Dedifferentiated amniotic fluid mesenchymal stem cell (primary cell): ENCODE data around the gene SRRT.
A peak's percentile ranks its signal among the peaks of the same experiment; 100 is the strongest.
"Not testable (repeated sequence)": the region's sequence is repeated elsewhere in the genome, so short reads cannot be mapped to it uniquely, and the experiment has no call there.

Source experiments
- DNase-seq: peaks from one replicate; pipeline ENCODE4 v3.0.0-alpha.2; 2016; ENCODE audit errors: extremely low spot score

Gene SRRT

GRCh38 chr7:100874577-100875355, at the start of gene SRRT:
Gene SRRT, plus strand, starts transcription at chr7:100875103. Its CDS starts 488 bp downstream, at chr7:100875591.
- DNase-seq, result peak; percentile 99

DNA sequence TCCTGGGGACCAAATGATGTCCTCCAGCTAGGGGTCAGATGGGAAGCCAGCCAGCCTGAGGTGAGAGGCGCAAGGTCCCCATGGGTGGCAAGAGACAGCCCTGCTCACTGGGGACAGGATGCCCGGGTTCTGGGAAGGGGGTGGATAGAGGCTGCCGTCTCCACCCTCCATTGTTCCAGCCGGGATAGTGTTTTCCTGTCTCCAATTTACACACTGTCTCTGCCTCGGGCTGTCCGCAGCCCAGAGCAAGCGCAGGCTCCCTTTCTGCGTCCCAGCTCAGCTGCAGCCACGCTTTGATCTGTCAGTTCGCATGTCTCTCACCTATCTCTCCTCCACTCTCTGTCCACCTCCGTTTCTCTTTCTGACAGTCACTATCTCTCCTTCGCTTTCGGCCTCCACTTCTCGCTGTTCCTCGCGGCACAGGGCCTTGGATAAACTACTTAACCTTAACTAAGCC, 49.7 kb upstream of the SRRT start:
- no peak for DNase-seq

- DNase-seq, result no peak
Measured at GRCh38 chr7:100825751-100826513, 49.0 kb upstream of the SRRT start.

DNA sequence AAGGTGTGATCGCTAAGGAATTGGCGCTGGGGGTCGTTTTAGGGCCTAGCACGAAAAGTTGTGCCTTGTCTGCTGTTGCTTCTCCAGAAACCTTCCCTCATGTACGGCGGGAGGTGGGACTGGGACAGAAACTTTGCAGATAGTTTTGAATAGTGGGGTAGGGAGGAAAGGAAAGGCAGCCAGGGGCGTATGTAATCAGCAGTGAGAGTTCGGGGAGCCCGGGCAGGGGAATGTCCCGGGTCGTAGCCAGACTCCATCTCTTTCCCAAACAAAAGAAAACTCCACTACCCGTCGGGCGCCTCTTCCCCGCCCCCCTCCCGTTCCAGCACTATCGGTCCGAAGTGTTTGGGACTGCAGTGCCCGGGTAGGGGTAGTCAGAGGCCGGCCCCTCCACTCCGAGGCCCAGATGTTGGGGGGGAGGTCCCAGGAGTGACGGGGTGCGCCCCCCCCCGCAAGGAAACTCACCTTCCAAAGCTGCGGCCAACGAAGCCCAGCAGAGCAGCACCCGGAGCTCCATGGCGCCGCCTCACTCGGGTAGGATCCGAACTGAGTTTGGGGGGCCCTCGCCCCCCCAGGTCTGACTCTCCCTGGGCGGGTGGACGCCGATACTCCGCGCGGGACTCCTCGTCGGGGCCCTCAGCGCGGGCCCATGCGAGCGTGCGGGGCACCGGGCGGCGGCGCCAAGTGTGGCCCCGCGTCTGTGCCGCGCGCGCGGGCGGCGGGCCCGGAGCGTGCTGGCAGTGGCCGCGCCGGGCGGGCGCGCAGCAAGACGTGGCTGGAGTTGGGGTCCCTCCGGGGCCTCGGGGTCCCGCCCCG, 48.2 kb upstream of the SRRT start:
- no peak for DNase-seq

DNA sequence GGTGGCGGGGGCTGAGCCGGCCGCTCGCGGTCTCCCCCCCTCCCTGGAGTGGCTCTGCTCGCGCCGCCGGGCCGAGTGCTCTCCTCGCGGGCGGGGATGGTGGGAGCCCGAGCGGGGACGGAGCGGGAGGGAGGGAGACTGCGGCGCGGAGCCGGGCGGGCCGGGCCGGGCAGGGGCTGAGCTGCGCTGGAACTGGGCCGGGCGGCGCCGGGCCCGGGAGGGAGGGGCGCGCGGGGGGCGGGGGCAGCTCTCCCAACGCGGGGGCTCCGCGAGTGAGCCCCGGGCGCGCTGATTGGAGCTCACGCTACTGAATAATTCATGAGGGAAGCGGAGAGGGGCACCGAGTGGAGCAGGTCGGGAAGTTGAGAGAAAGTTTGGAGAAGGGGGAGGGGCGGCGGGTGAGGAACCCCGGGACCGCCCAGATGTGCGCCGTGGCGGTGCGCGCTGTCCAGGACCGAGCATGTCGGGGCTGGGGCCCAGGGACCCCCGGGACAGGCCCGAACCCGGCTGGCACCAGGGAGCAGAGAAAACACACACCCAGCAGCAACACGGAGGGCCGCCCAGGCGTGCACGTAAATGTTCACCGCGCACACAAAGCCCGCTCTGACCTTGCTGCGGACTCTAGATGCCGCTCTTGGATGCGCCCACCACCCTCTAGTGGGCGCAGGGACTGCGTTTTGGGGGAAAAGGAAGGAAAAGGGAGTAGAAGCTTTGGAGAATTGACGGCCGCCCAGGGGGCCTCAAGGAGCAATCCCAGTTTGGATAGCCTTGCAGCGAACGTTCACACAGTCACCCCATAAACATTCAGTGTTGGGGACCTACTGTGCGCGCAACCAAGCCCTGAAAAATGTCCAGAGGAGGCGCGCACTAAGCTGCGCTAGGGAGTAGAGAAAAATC, 47.3 kb upstream of the SRRT start, which contains the start of gene EPHB4:
TSS of gene EPHB4 (minus strand) at position 194 of the 897 bp plus-strand sequence. CDS start 493 bp downstream, outside the sequence.
- DNase-seq, result peak; percentile 87

DNA sequence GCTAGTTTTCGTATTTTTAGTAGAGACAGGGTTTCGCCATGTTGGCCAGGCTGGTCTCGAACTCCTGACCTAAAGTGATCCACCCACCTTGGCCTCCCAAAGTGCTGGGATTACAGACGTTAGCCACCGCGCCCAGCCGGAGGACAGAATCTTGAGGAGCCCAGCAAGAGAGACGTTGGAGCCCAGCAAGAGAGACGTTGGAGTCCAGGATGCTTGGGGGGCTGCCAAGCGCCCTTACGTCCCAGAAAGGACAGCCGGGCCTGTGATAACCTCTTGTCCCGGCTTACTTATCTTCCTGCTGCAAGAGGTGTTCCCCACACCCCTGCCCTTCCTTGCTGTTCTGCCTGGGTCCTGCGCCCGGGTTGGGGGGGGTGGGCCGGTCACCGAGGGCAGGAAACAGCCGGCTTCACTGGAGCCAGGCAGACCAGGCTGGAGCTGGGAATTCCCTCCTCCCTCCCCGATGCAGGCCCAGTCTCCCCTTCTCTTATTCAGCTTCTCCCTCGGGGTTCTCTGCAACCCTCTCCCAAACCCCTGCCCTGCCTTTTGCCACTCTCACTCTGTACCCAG, 45.7 kb upstream of the SRRT start:
- no peak for DNase-seq

DNA sequence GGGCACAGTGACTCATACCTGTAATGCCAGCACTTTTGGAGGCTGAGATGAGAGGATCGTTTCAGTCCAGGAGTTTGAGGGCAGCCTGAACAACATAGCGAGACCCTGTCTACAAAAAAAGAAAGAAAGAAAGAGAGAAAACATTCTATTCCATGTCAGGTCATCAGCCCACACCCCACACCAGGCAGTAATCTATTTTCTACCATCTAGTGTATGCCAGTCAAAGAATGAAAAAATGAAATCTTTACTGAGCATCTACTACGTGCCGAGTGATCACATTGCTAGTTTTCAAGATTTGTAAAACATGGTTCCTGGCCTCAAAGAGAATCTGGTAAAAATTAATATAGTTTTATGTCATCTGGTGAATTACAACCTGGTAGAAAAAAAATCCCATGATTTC, 44.5 kb upstream of the SRRT start:
- no peak for DNase-seq

- DNase-seq, result no peak
Measured at GRCh38 chr7:100832281-100832633, 42.6 kb upstream of the SRRT start.

- no peak for DNase-seq
Measured at GRCh38 chr7:100835903-100836811, 38.7 kb upstream of the SRRT start.

DNA sequence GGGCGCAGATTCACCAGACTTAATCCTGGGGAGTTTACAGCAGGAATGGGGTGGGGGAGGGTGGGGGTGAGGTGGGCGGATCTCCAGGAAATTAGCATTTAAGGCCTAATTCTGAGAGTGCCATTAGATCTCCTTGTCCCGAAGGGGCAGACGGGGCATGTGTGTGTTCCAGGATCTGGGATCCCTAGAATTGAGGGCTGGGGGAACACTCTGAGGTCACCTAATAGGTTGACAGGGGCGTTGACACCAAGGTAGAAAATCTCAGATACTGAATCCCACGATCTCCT, 38.1 kb upstream of the SRRT start:
- DNase-seq, result no peak

- DNase-seq, result peak; percentile 71
Measured at GRCh38 chr7:100837099-100837836, 37.6 kb upstream of the SRRT start.

DNA sequence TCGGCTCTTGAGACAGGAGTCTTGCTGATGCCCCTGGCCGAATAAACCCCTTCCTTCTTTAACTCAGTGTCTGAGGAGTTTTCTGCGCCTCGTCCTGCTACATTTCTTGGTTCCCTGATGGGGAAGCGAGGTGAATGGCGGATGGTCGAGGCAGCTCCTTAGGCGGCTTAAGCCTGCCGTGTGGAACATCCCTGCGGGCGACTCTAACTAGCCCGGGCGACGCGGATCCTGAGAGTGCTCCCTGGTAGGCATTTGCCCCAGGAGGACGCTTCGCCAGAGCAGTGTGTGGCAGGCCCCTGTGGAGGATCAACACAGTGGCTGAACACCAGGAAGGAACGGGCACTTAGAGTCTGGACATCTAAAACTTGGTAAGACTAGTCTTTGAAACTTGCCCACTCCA, 35.5 kb upstream of the SRRT start:
- no peak for DNase-seq

- no peak for DNase-seq
Measured at GRCh38 chr7:100840470-100841100, 34.3 kb upstream of the SRRT start.

- no peak for DNase-seq
Measured at GRCh38 chr7:100847360-100847759, 27.5 kb upstream of the SRRT start.

DNA sequence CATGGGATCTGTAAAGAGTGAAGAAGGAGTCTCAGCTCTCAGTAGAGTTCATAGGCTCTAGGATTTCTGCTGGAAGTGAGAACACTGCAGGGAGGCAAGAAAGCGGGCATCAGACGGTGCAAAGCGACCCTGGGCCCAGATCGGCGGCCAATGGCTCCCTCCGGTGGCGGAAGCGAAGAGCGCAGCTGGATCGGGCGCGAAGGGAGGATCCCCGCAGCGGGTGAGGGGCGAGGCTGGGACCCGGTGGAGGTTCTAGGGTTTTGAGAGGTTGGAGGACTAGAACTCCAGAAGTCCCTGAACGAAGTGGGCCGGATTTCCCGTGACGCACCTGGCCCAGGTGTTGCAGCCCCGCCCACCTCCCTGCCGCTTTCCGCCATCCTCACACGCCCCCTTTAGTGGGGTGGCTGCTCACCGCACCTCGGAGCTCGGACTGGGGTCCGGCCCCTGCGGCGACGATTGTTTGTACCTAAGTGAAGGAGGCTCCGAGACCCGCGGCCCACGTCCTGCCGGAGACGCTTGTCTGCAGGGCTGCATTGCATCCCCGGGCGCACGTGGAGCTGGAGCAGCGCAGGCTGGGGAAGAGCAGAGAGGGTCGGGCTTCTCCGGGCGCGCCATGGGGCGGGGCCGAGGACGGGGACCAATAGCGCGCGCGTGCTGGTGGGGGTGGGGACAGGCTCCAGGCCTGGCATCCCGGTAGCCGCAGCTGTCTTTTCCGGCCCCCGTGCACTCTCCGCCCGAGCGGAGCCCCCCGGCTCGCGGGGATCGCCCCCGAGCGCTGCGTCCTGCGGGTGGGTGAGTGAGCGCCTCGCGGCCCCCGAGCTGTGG, 22.6 kb upstream of the SRRT start, which contains the start of gene SLC12A9:
TSS of gene SLC12A9 (plus strand) at position 666 of the 825 bp plus-strand sequence. CDS start 1,485 bp downstream, outside the sequence.
- peak; percentile 72 for DNase-seq

GRCh38 chr7:100854146-100854895, 20.6 kb upstream of the SRRT start:
- DNase-seq, result no peak

DNA sequence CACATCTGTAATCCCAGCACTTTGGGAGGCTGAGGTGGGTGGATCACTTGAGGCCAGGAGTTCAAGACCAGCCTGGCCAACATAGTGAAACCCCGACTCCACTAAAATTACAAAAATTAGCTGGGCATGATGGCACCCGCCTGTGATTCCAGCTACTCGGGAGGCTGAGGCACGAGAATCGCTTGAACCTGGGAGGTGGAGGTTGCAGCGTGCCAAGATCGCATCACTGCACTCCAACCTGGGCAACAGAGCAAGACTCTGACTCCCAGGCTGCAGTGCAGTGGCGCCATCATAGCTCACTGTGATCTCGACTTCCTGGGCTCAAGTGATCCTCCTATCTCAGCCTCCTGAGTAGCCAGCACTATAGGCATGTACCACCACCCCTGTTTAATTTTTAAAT, 20.0 kb upstream of the SRRT start:
- DNase-seq, result not testable (repeated sequence)
